CD4-positive, alpha-beta T cell treated with Interleukin-15 for 4 hours (primary cell): ENCODE results near the gene KCMF1.

Experiments used
- DNase-seq: peaks from one replicate; pipeline ENCODE4 v3.0.0-alpha.2; 2020; ENCODE audit warnings: low spot score

The KCMF1 gene

GRCh38 chr2:84956334-84957297, 14.3 kb upstream of the KCMF1 start:
- no peak for DNase-seq

- DNase-seq, result no peak
Measured at GRCh38 chr2:84957771-84958134, 13.2 kb upstream of the KCMF1 start.

GRCh38 chr2:84958135-84959059, 12.6 kb upstream of the KCMF1 start:
- no peak for DNase-seq

DNA sequence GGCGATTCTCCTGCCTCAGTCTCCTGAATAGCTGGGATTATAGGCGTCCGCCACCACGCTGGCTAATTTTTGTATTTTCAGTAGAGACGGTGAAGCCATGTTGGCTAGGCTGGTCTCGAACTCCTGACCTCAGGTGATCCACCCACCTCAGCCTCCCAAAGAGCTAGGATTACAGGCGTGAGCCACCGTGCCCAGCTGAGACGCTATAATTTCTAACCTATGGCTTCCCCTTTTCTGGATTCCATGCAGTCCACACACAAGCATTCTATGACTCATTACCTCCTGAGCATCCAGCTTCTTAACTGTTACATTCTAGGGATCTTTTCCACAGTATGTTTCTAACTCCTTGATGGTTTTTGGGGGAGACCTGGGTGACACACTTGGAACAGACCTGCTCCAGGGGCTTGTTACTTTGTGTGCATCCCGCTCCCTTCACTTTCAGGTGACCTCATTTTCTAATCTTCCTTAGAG, 11.8 kb upstream of the KCMF1 start:
- no peak for DNase-seq

- no peak for DNase-seq
Measured at GRCh38 chr2:84959566-84960506, 11.1 kb upstream of the KCMF1 start.

- no peak for DNase-seq
Measured at GRCh38 chr2:84962917-84963316, 8.0 kb upstream of the KCMF1 start.

- DNase-seq, result no peak
Measured at GRCh38 chr2:84963323-84963691, 7.7 kb upstream of the KCMF1 start.

GRCh38 chr2:84963692-84964405, 7.1 kb upstream of the KCMF1 start:
- DNase-seq, result no peak

GRCh38 chr2:84964406-84965191, 6.4 kb upstream of the KCMF1 start:
- no peak for DNase-seq

- DNase-seq, result no peak
Measured at GRCh38 chr2:84965192-84965516, 5.8 kb upstream of the KCMF1 start.

- DNase-seq, result no peak
Measured at GRCh38 chr2:84965827-84966226, 5.1 kb upstream of the KCMF1 start.

DNA sequence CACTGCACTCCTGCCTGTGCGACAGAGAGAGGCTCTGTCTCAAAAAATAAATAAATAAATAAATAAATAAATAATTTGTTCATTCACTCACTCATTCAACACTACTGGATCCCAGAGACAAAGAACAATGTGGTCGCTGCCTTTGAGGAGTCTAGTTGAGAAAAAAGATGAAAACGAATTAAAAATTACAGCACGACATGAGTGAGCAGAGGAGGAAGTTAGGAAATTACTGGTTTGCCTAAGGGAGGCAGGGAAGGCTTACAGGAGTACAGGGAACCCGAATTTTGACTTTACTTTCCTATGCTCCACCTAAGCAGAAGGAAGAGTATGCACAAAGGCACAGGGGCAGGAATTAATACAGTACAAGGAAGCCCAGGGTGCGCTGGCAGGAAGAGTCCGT, 4.2 kb upstream of the KCMF1 start:
- DNase-seq, result no peak

DNA sequence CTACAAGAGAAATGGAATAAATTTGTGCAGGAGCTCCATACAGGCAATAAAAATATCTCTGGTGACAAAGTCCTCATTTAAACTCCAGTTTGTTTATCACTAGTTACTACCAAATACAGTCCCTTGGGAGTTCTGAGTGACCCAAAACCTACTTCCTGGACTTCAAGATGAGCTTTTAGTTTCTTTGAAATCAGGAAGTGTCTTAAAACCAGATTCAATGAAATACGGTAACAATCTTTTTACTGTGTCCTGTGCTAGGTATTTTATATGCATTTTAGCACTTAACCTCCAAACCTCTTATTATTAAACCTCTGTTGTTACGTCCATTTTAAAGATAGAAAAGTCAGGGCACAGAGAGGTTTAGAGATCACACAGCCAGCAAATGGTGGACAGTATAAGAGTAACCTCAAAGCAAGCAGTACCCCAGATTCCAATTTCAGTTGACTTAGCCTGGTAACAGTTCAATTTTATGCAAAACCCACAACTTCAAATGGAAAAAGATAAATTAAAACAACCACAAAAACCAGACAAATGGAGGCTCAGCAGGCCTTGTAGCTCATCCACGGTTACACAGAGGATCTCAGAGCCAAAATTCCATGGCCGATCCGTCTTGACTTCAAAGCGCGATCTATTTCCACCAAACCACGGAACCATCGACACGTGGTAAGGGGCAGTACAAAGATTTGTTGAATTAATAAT, 1.3 kb upstream of the KCMF1 start:
- peak; percentile 49 for DNase-seq

GRCh38 chr2:84970210-84970867, 622 bp upstream of the KCMF1 start:
- DNase-seq, result peak; percentile 38

DNA sequence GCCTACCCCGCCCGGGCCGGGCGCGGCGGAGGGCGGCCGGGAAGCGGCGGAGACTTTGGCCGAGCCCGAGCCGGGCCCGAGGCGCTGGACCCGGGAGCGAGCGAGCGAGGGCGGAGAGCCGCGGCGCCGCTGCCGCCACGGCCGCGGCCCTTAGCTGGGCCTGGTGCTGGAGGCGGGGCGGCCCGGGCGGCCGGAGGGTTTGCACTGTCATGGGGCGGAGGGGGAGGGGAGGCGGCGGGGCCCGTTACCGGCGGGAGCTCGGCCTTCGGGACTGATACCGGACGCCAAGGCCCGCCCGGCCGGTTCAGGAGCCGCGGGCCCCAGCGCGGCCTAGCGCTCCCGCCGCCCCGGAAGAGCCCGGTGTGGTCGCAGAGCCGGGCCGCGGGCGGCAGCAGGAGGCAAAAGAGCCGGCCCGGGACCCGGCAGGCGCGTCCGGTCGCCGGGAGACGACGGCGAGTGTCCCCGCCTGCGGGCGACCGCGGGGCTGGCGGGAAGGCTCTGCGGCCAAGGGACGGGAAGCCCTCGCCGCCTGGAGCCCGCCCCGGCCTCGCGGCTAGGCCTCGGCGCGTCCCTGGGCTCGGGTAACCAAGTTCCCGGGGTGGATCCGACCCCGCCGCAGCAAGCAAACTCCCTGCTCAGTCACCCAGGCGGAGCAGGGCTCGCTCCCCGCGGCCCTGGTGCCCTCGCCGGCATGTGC, 697 bp downstream of the KCMF1 start:
- DNase-seq, result peak; percentile 67

GRCh38 chr2:84972207-84972783, 1.3 kb downstream of the KCMF1 start:
- no peak for DNase-seq

GRCh38 chr2:84972932-84973331, 2.0 kb downstream of the KCMF1 start:
- no peak for DNase-seq
